A549 treated with Hydrocortisone at 1 μM for 4 hours (cell line): ENCODE measurements around the gene ZFYVE21. TPM values are rescaled to one million over a fixed set of nuclear protein-coding genes. Genes with fewer than 3 reads are reported as not detected.

ENCODE experiments used
- total RNA-seq: library from RNA; stranded (reverse); fragments of 200-300 nt; extraction: Qiagen RNA extraction; gene quantifications from 5 replicates; pipeline ENCODE4 v1.2.3, GENCODE V29; 2022

Gene ZFYVE21
- 35.8 to 45.2 TPM (median 40.1 TPM) in 5 replicates for total RNA-seq

GRCh38 chr14:103715052-103716000, at the start of gene ZFYVE21, which contains the start of gene XRCC3:
Gene ZFYVE21 (plus strand): TSS chr14:103715810. CDS start chr14:103715842, 32 bp downstream.
Gene XRCC3 (minus strand): TSS chr14:103715451. CDS start chr14:103711087, 4,364 bp downstream.

Other genes with a start within 250 kb of the ZFYVE21 start
- 123 to 162 TPM (median 147 TPM) in 5 replicates for gene CKB, start 193.0 kb upstream of the ZFYVE21 start, total RNA-seq
- 19.1 to 28.0 TPM (median 25.1 TPM) in 5 replicates for gene TRMT61A, start 186.6 kb upstream of the ZFYVE21 start, total RNA-seq
- gene BAG5, start 153.2 kb upstream of the ZFYVE21 start, total RNA-seq, result 21.8 to 28.0 TPM (median 23.5 TPM) in 5 replicates
- gene COA8, start 152.8 kb upstream of the ZFYVE21 start, total RNA-seq, result 45.6 to 64.1 TPM (median 53.5 TPM) in 5 replicates
- gene KLC1, start 86.6 kb upstream of the ZFYVE21 start, total RNA-seq, result 89.2 to 113 TPM (median 100 TPM) in 5 replicates
- 26.1 to 33.7 TPM (median 28.0 TPM) in 5 replicates for gene XRCC3, start 359 bp upstream of the ZFYVE21 start, total RNA-seq
- gene PPP1R13B, start 131.8 kb downstream of the ZFYVE21 start, total RNA-seq, result 4.9 to 6.2 TPM (median 5.1 TPM) in 5 replicates
- gene TDRD9, start 212.6 kb downstream of the ZFYVE21 start, total RNA-seq, result 0.16 to 0.25 TPM (median 0.21 TPM) in 5 replicates
- not detected in 5 replicates for gene RD3L, start 226.7 kb downstream of the ZFYVE21 start, total RNA-seq